GM21381 (cell line): ENCODE results near the gene DIAPH3.

Experiments used
- ATAC-seq: cut with Tn5 transposase; IDR thresholded peaks from one replicate; pipeline ENCODE4 v1.9.1; 2021; ENCODE audit warnings: mild to moderate bottlenecking, moderate library complexity; ENCODE audit not compliant: unreplicated experiment

DIAPH3 gene

GRCh38 chr13:60152904-60153303, 10.8 kb downstream of the DIAPH3 start:
- no peak for ATAC-seq

GRCh38 chr13:60152114-60152513, 11.6 kb downstream of the DIAPH3 start:
- no peak for ATAC-seq

DNA sequence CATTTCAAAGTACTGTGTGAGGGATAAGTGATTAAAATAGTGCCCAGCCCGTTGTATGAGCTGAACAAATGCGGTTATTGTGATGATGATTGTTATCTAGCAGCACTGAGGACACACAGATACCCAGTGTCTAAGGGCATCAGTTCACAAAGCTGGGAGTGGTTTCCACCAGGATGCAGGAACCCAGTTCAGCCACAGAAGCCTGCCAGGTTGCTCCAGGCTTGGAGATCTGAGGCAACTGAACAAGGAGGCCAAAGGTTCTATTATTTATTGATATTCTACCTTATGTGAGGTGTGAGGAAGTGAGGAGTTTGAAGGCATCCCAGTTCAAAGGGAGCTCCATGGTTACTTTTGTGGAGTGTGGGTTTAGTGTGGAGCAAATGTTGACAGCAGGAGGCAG, 13.2 kb downstream of the DIAPH3 start:
- no peak for ATAC-seq

GRCh38 chr13:60148918-60149317, 14.8 kb downstream of the DIAPH3 start:
- no peak for ATAC-seq

DNA sequence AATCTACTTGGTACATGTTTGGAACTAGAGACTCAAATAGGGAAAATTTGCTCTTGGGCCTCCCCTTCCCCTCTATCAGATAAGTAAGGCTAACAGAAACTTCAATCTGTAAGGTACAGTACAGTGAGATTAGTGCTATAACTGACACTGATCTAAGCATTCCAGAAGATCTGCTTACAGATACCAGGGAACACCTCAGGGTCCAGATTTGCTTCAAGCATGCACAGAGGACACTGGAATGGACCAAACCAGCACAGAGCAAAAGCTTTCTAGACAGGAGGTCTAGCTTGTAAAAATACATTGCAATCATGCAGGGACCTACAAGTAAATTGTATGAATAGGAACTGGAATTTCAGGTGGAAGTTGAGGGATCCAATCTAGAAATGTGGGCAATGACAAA, 16.4 kb downstream of the DIAPH3 start:
- ATAC-seq, result no peak

GRCh38 chr13:60146471-60146870, 17.3 kb downstream of the DIAPH3 start:
- ATAC-seq, result no peak

DNA sequence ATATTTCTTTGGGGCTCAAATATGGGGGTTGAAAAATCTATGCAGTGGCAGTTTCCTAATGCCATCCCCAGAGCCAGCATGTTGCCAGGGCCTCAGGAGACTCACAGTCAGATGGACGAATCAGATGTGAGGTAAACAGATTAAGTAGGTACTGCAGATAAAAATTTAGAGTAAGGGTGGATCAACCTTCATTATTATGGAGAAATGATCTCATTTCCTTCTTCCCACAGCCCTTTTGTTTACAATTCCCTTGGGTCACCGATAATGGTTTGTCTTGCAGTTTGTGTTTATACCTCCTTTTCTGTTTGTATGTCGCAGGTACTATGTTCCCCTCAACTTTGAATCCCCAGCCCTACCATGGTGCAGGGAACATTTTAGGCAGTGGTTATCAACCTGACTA, 20.0 kb downstream of the DIAPH3 start:
- no peak for ATAC-seq

DNA sequence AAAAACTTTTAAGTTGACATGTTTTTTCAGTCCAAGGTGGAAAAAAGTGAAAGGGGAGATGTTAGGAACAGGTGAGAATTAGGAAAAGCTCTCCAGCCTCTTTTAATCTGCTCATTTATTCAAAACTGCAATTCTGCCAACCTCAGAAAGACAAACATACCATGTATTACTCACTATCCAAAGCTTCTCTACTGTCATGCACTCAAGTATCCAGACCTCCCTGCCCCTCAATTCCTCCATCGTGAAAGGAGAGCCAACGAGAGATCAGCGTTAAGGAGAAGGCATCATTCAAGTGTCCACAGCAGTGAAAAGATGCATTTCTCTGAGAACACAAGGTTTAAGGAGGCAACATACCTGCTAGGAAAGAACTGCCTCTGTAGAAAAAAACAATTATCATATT, 24.5 kb downstream of the DIAPH3 start:
- no peak for ATAC-seq

- no peak for ATAC-seq
Measured at GRCh38 chr13:60138674-60139073, 25.1 kb downstream of the DIAPH3 start.

DNA sequence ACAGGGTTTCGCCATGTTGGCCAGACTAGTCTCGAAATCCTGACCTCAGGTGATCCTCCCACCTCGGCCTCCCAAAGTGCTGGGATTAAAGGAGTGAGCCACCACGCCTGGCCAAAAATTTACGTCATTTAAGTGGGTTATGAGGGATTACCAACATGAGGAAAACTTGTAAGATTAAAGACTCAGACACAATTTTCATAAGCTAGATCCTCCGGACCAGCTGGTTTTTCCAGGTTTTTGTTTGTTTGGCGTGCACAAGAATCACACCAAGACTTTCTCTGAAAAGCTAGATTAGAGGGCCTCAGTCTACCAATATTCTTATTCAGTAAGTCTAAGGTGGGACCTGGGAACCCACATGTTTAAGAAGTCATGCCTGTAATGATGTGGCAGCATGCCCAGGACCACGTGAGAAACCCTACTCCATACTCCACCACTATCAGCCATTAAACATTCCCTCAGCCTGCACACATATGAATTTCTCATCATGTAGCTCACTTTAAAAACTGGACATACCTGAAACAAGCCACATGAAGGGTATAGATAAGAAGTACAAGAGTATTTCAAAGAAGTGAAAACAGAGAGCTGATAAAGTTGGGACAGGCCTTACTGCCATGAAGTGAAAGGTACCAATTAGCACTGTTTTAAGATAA, 25.7 kb downstream of the DIAPH3 start:
- no peak for ATAC-seq

DNA sequence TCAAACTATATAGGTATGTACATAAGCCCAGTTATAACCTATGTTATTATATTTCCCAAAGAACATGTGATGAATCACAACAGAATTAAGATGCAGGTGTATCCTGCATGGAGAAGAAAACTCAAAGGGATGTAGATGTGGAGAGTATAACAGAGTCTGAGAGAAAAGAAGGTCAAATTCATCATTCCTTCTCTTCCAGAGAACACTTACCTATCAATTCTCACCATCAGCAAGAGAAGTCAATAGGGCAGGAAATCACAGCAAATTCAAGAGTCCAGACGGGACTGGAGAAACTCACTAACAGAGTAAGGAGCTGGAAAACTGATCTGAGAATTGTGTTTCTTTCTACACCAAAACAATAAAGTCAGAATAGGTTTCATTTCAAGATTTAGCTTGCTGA, 28.4 kb downstream of the DIAPH3 start:
- no peak for ATAC-seq

DNA sequence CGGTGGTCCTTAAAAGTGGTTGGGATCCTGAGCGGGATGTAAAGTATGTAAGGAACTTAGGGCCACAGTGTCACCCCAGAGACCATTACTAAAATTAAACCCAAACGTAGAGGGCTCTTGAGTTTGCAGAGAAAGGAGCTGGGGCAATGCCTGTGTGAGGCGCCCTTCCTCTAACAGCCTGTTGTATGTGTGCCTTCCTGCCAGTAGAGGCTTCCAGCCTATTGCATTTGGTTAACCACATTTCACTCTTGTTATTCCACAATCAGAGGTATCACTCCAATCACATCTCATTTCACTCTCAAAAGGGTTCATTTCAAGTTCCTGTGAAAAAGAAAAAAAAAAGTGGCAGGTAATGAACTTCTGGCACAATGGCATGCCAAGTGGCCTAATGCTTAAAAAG, 29.4 kb downstream of the DIAPH3 start:
- ATAC-seq, result no peak

DNA sequence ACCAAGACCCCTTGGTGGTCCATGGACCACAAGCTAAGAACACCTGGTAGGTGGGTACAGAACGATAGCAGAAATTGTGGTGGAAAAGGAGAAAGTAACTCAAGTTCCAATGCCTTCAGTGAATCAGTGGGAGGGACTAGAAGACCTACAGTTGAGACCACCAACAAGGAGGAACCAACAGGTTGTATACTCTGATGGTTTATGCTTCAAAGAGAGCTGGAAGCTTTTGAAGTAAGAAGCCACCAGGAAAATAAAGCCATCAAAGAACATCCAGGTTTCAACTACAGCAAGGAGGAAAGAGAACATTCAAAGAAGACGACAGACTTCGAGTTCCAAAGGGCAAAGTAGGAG, 42.4 kb downstream of the DIAPH3 start:
- ATAC-seq, result no peak

- no peak for ATAC-seq
Measured at GRCh38 chr13:60120617-60121336, 43.0 kb downstream of the DIAPH3 start.

DNA sequence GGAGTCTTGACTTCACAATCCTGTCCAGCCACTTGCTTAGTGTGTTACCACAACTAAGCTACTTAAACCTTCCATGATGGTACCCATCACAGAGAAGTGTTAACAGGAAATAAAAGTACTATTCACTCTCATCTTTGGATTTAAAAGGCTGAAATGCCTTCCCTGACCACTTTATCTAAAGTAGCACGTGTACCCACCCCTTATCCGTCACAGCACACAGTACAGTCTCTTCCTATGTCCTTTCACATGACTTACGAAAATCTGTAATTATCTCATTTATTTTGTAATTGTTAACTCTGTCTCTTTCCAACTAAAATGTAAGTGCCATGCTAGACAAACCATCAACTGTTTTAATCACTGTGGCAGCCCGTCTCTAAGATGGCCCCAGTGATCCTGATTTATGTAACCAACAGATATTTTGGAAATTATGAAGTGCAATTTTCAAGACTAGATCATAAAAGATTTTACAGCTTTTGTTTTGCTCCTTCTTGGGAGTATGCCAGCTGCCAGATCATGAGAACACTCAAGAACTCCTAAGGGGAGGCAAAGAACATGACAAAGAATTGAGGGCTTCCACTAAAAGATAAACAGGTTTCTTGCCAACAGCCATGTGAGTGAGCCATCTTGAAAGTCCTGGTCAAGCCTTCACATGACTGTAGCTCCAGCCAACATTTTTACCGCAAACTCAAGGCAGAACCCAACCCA, 44.9 kb downstream of the DIAPH3 start:
- no peak for ATAC-seq

DNA sequence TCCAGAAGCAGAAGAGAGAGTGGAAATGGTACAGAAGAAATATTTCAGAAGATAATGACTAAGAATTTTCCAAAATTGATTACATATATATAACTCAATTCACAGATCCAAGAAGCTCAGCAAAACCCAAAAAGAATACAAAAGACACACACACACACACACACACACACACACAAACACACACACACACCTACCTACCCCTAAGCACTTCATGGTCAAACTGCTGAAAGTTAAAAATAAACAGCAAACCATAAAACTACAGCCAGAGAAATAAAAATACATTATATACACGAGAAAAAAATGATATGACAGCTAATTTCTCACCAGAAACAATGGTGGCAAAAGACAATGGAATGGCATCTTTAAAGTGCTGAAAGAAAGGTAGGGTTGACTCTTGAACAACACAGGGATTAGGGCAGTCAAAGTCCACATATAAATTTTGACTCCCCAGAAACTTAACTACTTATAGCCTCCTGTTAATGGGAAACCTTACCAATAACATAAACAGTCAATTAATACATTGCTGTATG, 49.2 kb downstream of the DIAPH3 start:
- ATAC-seq, result no peak

GRCh38 chr13:60112771-60113170, 51.0 kb downstream of the DIAPH3 start:
- ATAC-seq, result no peak

GRCh38 chr13:60111691-60112090, 52.0 kb downstream of the DIAPH3 start:
- no peak for ATAC-seq

- no peak for ATAC-seq
Measured at GRCh38 chr13:60109285-60109684, 54.4 kb downstream of the DIAPH3 start.

- ATAC-seq, result no peak
Measured at GRCh38 chr13:60108589-60108988, 55.1 kb downstream of the DIAPH3 start.

- ATAC-seq, result no peak
Measured at GRCh38 chr13:60099631-60100420, 63.9 kb downstream of the DIAPH3 start.
